ENCODE data around the gene BTBD10.
"Not testable (repeated sequence)": the region's sequence is repeated elsewhere in the genome, so short reads cannot be mapped to it uniquely, and the experiment has no call there.

GRCh38 chr11:13436836-13437235, 26.2 kb downstream of the BTBD10 start:
- TF ChIP-seq CTCF (IDR thresholded peaks at IDR 0.05; ENCODE audit: poor library complexity); EZH2 (IDR thresholded peaks at IDR 0.05; ENCODE audit: borderline replicate concordance); EZH2phosphoT487 (IDR thresholded peaks at IDR 0.05; ENCODE audit: low read depth, severe bottlenecking, unreplicated experiment): not testable (repeated sequence)
